ENCODE measurements around the gene CAVIN1. TPM values are rescaled to one million over a fixed set of nuclear protein-coding genes. Genes with fewer than 3 reads are reported as not detected.
A peak's percentile ranks its signal among the peaks of the same experiment; 100 is the strongest.
"Not testable (repeated sequence)": the region's sequence is repeated elsewhere in the genome, so short reads cannot be mapped to it uniquely, and the experiment has no call there.

Gene CAVIN1
- total RNA-seq, 2 experiments from 2014 or later = 1.7 to 1.9 TPM

- H3K9me3 Mint-ChIP-seq = no peaks in the 10 kb centered on the region
- no peak overlapping the region for H3K4me3 Mint-ChIP-seq
Observed at GRCh38 chr17:42403150-42403549, 19.9 kb downstream of the CAVIN1 start.

GRCh38 chr17:42402117-42402516 lies 20.9 kb downstream of the CAVIN1 start:
- no peaks in the 10 kb centered on the region for H3K27me3 Mint-ChIP-seq
- DNase-seq = no peak
- H3K4me1 Mint-ChIP-seq = peaks cover 30% of the 10 kb centered on the region
- H3K27ac Mint-ChIP-seq = peak overlapping the region; percentile 2
- H3K36me3 Mint-ChIP-seq = no peaks in the 10 kb centered on the region
- H3K9me3 Mint-ChIP-seq = no peaks in the 10 kb centered on the region
- no peak overlapping the region for H3K4me3 Mint-ChIP-seq

More at GRCh38 chr17:42403150-42403549, 19.9 kb downstream of the CAVIN1 start:
- DNase-seq = peak; percentile 63
- Mint-ChIP-seq H3K36me3 (no peaks in the 10 kb centered on the region), H3K27me3 (no peaks in the 10 kb centered on the region), H3K4me1 (peaks cover 34% of the 10 kb centered on the region), H3K27ac (no peak overlapping the region)

- DNase-seq, H3K4me3 Mint-ChIP-seq, H3K36me3 Mint-ChIP-seq, H3K27ac Mint-ChIP-seq, H3K27me3 Mint-ChIP-seq, H3K9me3 Mint-ChIP-seq: not testable (repeated sequence)
- H3K4me1 Mint-ChIP-seq = peaks cover 28% of the 10 kb centered on the region
Observed at GRCh38 chr17:42400844-42401375, 22.1 kb downstream of the CAVIN1 start.

- H3K4me3 Mint-ChIP-seq = peak overlapping the region; percentile 22
- no peak for DNase-seq
- no peaks in the 10 kb centered on the region for H3K9me3 Mint-ChIP-seq
- H3K27ac Mint-ChIP-seq = peak overlapping the region; percentile 6
- no peaks in the 10 kb centered on the region for H3K36me3 Mint-ChIP-seq
- H3K4me1 Mint-ChIP-seq = peaks cover 28% of the 10 kb centered on the region
- no peaks in the 10 kb centered on the region for H3K27me3 Mint-ChIP-seq
Observed at GRCh38 chr17:42399948-42400843, 22.9 kb downstream of the CAVIN1 start.

GRCh38 chr17:42399121-42399520 lies 23.9 kb downstream of the CAVIN1 start:
- Mint-ChIP-seq H3K4me1 (peaks cover 31% of the 10 kb centered on the region), H3K9me3 (no peaks in the 10 kb centered on the region), H3K36me3 (no peaks in the 10 kb centered on the region), H3K27ac (no peak overlapping the region), H3K4me3 (no peak overlapping the region), H3K27me3 (no peaks in the 10 kb centered on the region)
- DNase-seq = no peak

GRCh38 chr17:42395601-42396000 lies 27.5 kb downstream of the CAVIN1 start:
- peaks cover 35% of the 10 kb centered on the region for H3K4me1 Mint-ChIP-seq
- DNase-seq, H3K27me3 Mint-ChIP-seq, H3K9me3 Mint-ChIP-seq, H3K4me3 Mint-ChIP-seq, H3K27ac Mint-ChIP-seq, H3K36me3 Mint-ChIP-seq: not testable (repeated sequence)

- Mint-ChIP-seq H3K9me3 (no peaks in the 10 kb centered on the region), H3K27ac (no peak overlapping the region), H3K36me3 (no peaks in the 10 kb centered on the region), H3K4me3 (no peak overlapping the region), H3K4me1 (peaks cover 34% of the 10 kb centered on the region), H3K27me3 (no peaks in the 10 kb centered on the region)
- DNase-seq = no peak
Observed at GRCh38 chr17:42394838-42395237, 28.2 kb downstream of the CAVIN1 start.

GRCh38 chr17:42392692-42393415 lies 30.2 kb downstream of the CAVIN1 start:
- no peak overlapping the region for H3K4me3 Mint-ChIP-seq
- DNase-seq = no peak
- H3K27ac Mint-ChIP-seq = peak overlapping the region; percentile 70
- H3K36me3 Mint-ChIP-seq = peaks cover 3% of the 10 kb centered on the region
- H3K9me3 Mint-ChIP-seq = no peaks in the 10 kb centered on the region
- H3K27me3 Mint-ChIP-seq = no peaks in the 10 kb centered on the region
- H3K4me1 Mint-ChIP-seq = peaks cover 31% of the 10 kb centered on the region

- not testable (repeated sequence) for H3K4me3 Mint-ChIP-seq, H3K27ac Mint-ChIP-seq, DNase-seq, H3K27me3 Mint-ChIP-seq, H3K9me3 Mint-ChIP-seq
- H3K36me3 Mint-ChIP-seq = peaks cover 11% of the 10 kb centered on the region
- peaks cover 34% of the 10 kb centered on the region for H3K4me1 Mint-ChIP-seq
Observed at GRCh38 chr17:42391439-42391838, 31.6 kb downstream of the CAVIN1 start.

GRCh38 chr17:42389899-42390298 lies 33.2 kb downstream of the CAVIN1 start:
- Mint-ChIP-seq H3K36me3 (peaks cover 23% of the 10 kb centered on the region), H3K4me1 (peaks cover 44% of the 10 kb centered on the region)

GRCh38 chr17:42389135-42389417 lies 34.0 kb downstream of the CAVIN1 start:
- H3K27ac Mint-ChIP-seq = peak overlapping the region; percentile 100
- peak overlapping the region; percentile 92 for H3K4me3 Mint-ChIP-seq
- peaks cover 29% of the 10 kb centered on the region for H3K36me3 Mint-ChIP-seq
- H3K4me1 Mint-ChIP-seq = peaks cover 43% of the 10 kb centered on the region
- no peaks in the 10 kb centered on the region for H3K27me3 Mint-ChIP-seq
- DNase-seq = no peak
- peaks cover 3% of the 10 kb centered on the region for H3K9me3 Mint-ChIP-seq

More at GRCh38 chr17:42389899-42390298, 33.2 kb downstream of the CAVIN1 start:
- Mint-ChIP-seq H3K9me3 (peaks cover 3% of the 10 kb centered on the region), H3K4me3 (peak overlapping the region; percentile 70), H3K27ac (peak overlapping the region; percentile 100), H3K27me3 (no peaks in the 10 kb centered on the region)
- DNase-seq = no peak

- Mint-ChIP-seq H3K4me3 (peak within 1 kb of the TSS; percentile 92), H3K27me3 (no peaks in the 10 kb centered on the region), H3K4me1 (peaks cover 40% of the 10 kb centered on the region), H3K9me3 (peaks cover 3% of the 10 kb centered on the region), H3K36me3 (peaks cover 33% of the 10 kb centered on the region), H3K27ac (peak within 1 kb of the TSS; percentile 100)
- DNase-seq = peak; percentile 100
Observed at GRCh38 chr17:42388381-42389134, 34.5 kb downstream of the CAVIN1 start, which contains the start of gene STAT3. Gene STAT3, minus strand, starts transcription at chr17:42388442. Its CDS starts 39,926 bp downstream, at chr17:42348516.

GRCh38 chr17:42387661-42388380 lies 35.2 kb downstream of the CAVIN1 start:
- peaks cover 41% of the 10 kb centered on the region for H3K4me1 Mint-ChIP-seq
- H3K27me3 Mint-ChIP-seq = no peaks in the 10 kb centered on the region
- peak overlapping the region; percentile 92 for H3K4me3 Mint-ChIP-seq
- peak overlapping the region; percentile 100 for H3K27ac Mint-ChIP-seq
- H3K36me3 Mint-ChIP-seq = peaks cover 39% of the 10 kb centered on the region
- peaks cover 3% of the 10 kb centered on the region for H3K9me3 Mint-ChIP-seq
- peak; percentile 47 for DNase-seq

All from activated naive CD8-positive, alpha-beta T cell treated with anti-CD3 and anti-CD28 coated beads for 36 hours (primary cell).